DMS114 treated with DMSO at 0.1 percent for 48 hours (cell line): Measurements from ENCODE around the gene FCGR1A.
A peak's percentile ranks its signal among the peaks of the same experiment; 100 is the strongest.
"Not testable (repeated sequence)": the region's sequence is repeated elsewhere in the genome, so short reads cannot be mapped to it uniquely, and the experiment has no call there.

Experiments
- DNase-seq: peaks from one replicate; lab custom pipeline; 2025; ENCODE audit not compliant: unreplicated experiment; lab: John Stamatoyannopoulos, UW

The FCGR1A gene

DNA sequence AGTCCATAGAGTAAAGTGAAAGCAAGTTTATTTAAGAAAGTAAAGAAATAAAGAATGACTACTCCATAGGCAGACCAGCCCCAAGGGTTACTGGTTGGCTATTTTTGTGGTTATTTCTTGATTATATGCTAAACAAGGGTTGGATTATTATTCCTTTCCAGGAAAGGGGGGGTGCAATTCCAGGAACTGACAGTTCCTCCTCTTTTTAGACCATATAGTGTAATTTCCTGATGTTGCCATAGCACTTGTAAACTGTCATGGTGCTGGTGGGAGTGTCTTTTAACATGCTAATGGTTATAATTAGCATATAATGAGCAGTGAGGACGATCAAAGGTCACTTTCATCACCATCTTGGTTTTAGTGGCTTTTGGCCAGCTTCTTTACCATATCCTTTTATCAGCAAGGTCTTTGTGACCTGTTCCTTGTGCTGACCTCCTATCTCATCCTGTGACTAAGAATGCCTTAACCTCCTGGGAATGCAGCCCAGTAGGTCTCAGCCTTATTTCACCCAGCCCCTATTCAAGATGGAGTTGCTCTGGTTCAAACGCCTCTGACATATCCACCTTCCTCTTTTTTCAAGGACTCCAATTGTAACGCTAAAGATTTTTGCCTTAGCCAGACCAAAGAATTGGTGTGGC, 6.9 kb upstream of the FCGR1A start:
- DNase-seq: not testable (repeated sequence)

DNA sequence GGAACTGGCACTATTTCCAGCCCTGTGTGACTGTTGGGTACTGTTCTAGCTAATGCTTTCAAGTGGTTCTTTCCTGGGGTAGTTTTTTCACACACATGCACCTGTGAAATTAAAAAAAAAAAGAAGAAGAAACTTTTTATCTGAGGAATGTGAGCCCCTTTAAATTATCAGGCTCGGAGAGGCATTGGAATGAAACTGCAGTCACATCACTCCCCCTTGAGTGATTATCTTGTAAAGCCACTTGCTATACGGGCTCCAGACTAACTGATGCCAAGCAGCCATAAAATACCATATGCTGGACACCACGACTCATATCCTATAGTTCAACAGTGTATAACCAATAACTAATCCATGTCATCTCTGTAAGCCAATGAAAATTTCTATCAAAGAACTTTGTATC, 5.4 kb upstream of the FCGR1A start:
- DNase-seq: not testable (repeated sequence)

GRCh38 chr1:149778313-149778712, 4.2 kb upstream of the FCGR1A start:
- DNase-seq: not testable (repeated sequence)

DNA sequence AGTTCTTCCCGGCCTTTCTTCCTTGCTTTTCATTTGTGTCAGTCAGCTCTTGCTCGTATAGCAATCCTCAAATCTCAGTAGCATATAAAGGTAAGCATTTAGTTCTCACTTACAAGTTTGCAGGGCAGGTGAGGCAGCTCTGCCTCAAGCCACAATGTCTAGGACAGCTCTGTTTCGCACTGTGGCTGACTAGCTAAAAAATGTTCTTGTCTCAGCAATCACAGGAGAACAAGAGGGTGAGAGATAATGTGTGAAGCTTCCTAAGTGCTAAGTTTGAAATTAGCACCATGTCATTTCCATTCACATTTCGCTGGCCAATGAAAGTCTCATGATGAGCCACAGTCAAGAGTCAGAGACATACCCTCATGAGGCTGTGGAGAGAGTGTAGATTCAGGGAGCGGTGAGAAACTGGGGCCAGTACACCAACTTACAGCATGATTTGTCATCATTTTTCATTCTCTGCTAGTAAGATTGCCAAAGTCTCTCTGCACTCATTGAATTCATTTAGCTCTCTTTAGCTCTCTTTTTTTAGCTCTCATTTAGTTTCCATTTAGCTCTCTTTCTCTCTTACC, 995 bp upstream of the FCGR1A start:
- DNase-seq: not testable (repeated sequence)

DNA sequence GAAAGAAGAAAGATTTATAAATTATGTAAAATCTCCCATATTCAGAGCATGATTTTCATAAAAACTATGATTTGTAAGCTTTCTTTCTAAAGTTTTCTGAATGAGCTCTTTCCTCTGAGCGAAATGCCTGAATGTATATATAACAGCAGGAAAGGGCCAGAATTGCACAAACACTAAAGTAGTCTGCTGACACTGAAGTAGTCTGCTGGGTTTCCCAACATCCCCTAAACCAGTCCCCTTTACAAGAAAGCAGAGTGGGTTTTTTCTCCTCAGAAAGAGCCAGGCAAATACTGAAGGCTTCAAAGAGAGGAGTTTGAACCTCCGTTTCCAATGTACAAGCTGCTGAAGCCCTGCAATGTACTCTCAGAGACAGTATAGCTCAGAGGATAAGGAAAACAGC, 795 bp downstream of the FCGR1A start:
- DNase-seq: not testable (repeated sequence)

GRCh38 chr1:149783868-149784267, 1.4 kb downstream of the FCGR1A start:
- DNase-seq: not testable (repeated sequence)

DNA sequence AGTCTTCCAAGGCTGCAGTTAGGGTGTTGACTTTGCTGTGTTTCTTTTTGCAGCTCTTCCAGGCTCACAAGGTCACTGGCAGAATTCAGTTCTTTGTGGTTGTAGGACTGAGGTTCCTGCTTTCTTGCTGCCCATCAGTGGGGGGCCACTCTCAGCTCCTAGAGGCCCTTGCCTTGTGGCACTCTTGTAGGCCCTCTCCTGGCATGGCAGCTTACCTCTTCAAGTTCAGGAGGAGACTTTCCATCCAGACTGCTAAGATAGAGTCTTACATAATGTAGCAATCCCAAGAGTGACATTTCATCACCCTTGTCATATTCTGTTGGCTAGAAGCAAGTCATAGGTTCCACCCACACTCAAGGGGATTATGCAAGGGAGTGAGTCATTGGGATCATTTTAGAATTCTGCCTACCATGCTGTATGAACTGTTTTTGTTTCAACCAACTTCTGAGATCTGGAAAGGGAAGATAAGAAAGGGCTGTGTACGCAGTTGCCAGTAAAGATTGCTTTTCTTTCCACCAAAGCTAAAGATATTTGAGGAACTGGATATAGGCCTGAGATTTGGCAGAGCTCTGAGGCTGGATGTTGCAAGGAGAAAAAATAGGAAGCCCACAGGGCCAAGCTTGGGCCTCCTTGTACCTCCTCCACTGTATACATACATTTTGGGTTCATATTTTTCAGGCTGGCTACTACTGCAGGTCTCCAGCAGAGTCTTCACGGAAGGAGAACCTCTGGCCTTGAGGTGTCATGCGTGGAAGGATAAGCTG, 5.4 kb downstream of the FCGR1A start:
- not testable (repeated sequence) for DNase-seq

DNA sequence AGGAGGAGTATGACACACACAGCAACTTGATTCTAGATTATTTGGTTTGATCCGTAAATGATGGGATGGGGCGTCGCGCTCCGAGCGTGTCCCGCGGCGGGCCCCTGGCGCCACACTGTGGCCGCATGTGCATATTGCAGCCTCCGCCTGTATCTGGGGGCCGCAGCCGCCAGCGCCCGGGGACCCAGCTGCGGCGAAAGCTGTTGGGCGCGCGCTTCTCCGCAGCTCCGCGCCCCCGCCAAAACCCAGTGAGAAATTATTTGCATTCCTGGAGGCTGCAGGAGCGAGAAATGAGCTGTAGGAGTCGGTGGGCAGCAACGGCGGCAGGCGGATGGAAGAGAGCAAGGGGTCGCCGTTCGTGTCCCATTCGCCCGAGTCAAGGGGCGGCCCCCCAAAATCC, 10.0 kb downstream of the FCGR1A start:
- DNase-seq: peak; percentile 14

DNA sequence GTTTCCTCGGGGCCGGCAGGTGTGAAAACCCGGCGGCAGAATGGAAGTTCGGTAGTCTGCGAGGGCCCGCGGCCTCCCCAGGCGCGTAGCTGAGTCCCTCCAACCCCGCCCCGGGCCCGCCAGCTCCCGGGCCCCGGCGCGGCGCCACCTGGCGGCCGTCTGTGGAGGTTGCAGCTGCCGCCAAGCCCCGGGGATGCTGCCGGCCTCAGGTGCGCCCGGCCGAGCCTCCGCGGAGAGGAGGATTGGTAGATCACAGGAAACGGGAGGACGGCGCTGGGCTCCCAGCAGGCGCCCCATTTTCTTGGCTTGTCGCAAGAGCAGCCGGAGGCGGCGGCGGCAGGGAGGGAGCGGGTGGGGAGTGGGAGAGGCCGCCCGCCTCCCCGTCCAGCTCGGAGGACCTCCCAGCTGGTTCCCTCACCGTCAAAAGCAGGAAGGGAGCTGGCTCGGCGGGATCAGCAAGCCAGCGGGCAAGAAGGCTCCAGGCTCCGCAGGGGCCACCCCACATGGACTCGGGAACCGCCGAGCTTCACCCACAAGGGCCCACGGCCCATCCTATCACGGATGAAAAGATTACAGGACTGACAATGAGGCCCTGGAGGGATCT, 10.5 kb downstream of the FCGR1A start:
- peak; percentile 12 for DNase-seq

DNA sequence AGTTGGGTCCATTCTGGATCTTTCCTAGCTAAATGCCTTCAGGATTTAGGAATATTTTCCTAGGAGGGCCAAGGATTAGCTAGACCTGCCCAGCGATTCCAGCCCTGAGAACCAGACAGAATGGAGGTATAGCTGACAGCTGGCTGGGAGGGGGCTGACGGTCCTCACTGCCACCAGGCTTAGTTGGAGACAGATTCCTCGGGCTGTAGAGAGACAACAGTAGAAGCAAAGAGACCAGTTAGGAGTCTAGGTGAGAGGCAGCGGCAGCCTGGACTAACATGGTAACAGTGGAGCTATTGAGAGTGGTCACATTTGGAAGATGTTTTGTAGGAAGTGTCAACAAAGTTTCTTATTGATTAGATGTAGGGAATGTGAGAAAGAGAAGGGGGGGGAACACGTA, 11.4 kb downstream of the FCGR1A start:
- not testable (repeated sequence) for DNase-seq

- not testable (repeated sequence) for DNase-seq
Measured at GRCh38 chr1:149801628-149802027, 19.1 kb downstream of the FCGR1A start.

- DNase-seq: not testable (repeated sequence)
Measured at GRCh38 chr1:149804417-149805080, 22.1 kb downstream of the FCGR1A start.

- DNase-seq: not testable (repeated sequence)
Measured at GRCh38 chr1:149810697-149811405, 28.4 kb downstream of the FCGR1A start.

DNA sequence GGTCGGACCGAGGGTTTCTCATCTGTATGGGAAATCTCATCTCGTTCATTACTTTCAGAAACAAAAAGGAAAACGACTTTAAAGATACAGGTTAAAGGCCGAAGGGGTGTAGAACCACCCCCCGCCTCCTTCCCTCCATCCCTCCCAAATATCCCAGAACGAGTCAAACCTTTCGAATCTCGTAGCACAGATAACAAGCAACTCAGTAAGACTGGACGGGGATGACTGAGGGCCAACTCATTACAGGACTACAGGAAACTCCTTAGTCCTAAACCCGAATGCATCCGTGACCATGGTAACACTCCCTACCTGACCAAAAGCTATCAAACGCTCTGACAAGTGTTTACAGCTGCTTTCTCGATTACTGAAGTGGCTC, 29.0 kb downstream of the FCGR1A start:
- peak; percentile 33 for DNase-seq

DNA sequence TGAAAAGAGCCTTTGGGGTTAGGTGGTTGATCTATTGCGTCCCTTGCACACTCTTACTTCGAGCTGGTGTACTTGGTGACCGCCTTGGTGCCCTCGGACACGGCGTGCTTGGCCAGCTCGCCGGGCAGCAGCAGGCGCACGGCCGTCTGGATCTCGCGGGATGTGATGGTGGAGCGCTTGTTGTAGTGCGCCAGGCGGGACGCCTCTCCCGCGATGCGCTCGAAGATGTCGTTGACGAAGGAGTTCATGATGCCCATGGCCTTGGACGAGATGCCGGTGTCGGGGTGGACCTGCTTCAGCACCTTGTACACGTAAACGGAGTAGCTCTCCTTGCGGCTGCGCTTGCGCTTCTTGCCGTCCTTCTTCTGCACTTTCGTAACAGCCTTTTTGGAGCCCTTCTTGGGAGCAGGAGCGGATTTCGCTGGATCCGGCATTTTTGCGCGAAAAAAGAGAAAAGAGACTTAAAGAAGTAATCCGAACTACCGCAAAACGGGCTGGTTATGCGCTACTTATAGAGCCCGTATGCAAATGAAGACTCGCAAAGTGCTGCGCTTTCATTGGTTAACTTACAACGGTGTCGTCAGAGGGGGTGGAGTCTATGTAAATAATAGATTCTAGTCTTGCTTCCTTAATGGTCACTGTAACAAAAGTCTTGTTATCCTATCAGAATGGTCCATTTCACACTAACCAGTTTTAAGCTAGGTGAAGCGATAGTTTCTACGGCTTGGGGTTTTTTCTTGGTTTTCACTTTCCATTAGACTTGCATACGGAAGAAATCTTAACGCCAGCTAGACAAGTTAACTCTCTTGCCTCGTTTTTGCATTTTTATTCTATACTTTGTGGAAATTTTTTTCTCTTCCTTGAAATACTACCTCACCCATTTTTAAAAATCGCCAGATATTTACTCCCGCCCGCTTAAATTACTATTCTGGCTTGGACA, 29.7 kb downstream of the FCGR1A start:
- DNase-seq: peak; percentile 97

DNA sequence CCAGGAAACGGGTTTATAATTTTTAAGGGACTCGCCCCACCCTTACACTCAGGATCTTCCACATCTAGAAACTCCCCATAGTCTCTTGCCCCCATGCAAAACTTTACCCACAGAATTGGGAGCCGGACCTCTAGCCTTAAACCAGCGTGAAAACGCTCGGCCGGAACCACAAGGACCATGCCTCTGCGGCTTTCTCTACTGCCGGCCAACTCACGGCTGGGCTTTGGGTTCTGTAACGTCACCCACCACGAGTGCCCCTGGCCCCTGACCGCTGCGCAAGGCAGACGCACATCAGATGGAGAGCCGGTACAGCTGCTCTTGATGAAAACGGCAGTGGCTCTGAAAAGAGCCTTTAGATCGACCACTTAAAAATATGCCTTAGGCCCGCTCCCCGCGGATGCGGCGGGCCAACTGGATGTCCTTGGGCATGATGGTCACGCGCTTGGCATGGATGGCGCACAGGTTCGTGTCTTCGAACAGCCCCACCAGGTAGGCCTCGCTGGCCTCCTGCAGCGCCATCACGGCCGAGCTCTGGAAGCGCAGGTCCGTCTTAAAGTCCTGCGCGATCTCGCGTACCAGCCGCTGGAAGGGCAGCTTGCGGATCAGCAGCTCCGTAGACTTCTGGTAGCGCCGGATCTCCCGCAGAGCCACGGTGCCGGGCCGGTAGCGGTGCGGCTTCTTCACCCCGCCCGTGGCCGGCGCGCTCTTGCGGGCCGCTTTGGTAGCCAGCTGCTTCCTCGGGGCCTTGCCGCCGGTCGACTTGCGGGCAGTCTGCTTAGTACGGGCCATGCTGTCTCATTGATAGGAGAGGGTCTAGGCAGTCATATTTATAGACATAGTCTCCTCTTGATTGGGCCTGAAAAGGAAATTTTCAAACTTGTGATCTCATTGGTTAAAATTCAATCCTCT, 30.7 kb downstream of the FCGR1A start:
- peak; percentile 90 for DNase-seq

DNA sequence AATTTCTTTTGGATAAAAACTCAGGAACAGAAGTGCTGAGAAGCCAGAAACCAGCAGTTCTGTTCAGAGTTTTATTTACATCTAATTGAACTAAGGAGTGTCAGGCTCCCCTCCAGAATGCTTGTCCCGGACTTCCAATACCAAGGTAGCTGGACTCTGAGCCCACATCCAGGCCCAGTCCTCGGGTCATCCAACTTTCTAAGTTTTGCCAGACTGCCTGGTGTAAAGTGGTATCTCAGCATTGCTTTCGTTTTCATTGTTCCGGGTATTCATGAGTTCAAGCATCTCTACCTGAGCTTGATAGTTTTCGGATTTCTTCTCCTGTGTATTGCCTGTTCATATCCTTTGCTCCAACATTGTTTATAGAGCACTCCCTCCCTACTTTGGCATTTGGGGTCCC, 37.9 kb downstream of the FCGR1A start:
- DNase-seq: not testable (repeated sequence)

DNA sequence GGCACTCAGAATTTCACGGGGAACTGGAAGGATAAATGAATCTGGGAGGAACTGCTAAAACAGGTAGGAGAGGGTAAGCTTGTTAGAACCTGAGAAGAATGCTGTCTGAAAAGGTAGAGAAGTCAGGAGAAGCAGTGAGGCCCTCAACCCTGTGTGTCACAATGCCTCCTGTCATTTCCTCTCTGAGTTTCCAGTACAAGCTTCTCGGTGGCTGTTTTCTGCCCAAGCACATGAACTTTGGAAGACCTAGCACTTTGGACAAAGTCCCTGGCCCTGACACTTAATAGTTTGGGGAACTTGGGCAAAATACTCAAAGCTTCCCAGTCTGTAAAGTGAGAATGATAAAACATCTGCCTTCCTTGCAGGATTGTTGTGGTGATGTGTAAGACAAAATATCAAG, 44.1 kb downstream of the FCGR1A start:
- DNase-seq: not testable (repeated sequence)
